ENCODE measurements around the gene NAAA.

DNA sequence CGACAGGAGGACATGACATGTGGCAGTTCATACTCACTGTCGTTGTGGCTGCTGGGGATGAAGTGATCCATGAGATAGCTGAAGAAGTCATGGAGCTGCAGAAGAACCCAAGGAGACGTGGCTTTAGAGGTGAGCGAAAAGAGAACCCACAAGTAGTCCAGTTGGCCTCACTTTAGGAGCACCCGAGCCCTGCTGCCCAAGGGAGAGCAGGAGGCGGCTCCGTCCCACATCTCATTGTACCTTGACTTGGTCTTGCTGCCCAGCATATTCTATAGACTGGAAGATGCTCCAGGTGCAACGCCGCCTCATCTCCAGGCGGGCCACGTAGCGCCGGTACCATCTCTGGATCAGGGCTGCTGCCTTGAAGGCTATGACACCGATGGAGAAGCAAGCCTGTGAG lies 49.2 kb downstream of the NAAA start:
- TF ChIP-seq POLR2A (IDR thresholded peaks at IDR 0.05; ENCODE audit: low read depth, low read length) = no peak
- TF ChIP-seq, protein P1, sequence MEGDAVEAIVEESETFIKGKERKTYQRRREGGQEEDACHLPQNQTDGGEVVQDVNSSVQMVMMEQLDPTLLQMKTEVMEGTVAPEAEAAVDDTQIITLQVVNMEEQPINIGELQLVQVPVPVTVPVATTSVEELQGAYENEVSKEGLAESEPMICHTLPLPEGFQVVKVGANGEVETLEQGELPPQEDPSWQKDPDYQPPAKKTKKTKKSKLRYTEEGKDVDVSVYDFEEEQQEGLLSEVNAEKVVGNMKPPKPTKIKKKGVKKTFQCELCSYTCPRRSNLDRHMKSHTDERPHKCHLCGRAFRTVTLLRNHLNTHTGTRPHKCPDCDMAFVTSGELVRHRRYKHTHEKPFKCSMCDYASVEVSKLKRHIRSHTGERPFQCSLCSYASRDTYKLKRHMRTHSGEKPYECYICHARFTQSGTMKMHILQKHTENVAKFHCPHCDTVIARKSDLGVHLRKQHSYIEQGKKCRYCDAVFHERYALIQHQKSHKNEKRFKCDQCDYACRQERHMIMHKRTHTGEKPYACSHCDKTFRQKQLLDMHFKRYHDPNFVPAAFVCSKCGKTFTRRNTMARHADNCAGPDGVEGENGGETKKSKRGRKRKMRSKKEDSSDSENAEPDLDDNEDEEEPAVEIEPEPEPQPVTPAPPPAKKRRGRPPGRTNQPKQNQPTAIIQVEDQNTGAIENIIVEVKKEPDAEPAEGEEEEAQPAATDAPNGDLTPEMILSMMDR (conservative IDR thresholded peaks at IDR 0.05; ENCODE audit: low read depth, low read length) = no peak
- no peak for TF ChIP-seq CEBPB (IDR thresholded peaks at IDR 0.05; ENCODE audit: low read depth, low read length)
- TF ChIP-seq RAD21 (IDR thresholded peaks at IDR 0.05; ENCODE audit: low read length) = no peak
- no peak for TF ChIP-seq MXI1 (IDR thresholded peaks at IDR 0.05; ENCODE audit: borderline replicate concordance, low read depth, low read length)
- TF ChIP-seq MAFK (IDR thresholded peaks at IDR 0.05; ENCODE audit: low read depth, low read length) = no peak
- TF ChIP-seq SMC3 (IDR thresholded peaks at IDR 0.05; ENCODE audit: low read depth, low read length) = no peak
- no peak for TF ChIP-seq RCOR1 (IDR thresholded peaks at IDR 0.05; ENCODE audit: insufficient replicate concordance, low read length)

Measured in IMR-90 (cell line).